HG03439 (cell line): ENCODE results near the gene LRRC8D.

Experiments used
- ATAC-seq: cut with Tn5 transposase; IDR thresholded peaks from one replicate; pipeline ENCODE4 v1.9.1; 2021; ENCODE audit warnings: mild to moderate bottlenecking, moderate library complexity; ENCODE audit not compliant: unreplicated experiment

The LRRC8D gene

DNA sequence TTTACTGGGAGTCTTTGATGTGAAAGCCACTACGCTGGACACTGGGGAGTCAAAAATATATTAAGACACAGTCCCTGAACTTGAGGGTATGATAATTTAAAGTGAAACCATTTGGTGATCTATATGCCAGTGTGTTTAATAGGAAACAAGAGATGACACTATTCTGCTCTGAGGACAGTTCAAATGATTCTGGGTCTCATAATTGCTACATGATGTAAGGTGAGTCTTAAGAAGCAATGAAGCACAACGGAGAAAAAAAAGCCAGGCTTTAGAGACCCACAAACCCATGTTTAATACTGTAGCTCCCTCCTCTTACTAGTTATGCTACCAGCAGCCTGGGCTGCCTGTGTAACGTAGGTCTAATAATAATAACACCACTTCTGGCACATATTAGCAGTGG, 14.2 kb upstream of the LRRC8D start:
- ATAC-seq = no peak

- no peak for ATAC-seq
These were observed 13.3 kb upstream of the LRRC8D start for GRCh38 chr1:89807503-89807902.

- ATAC-seq = no peak
These were observed 12.8 kb upstream of the LRRC8D start for GRCh38 chr1:89807983-89808382.

DNA sequence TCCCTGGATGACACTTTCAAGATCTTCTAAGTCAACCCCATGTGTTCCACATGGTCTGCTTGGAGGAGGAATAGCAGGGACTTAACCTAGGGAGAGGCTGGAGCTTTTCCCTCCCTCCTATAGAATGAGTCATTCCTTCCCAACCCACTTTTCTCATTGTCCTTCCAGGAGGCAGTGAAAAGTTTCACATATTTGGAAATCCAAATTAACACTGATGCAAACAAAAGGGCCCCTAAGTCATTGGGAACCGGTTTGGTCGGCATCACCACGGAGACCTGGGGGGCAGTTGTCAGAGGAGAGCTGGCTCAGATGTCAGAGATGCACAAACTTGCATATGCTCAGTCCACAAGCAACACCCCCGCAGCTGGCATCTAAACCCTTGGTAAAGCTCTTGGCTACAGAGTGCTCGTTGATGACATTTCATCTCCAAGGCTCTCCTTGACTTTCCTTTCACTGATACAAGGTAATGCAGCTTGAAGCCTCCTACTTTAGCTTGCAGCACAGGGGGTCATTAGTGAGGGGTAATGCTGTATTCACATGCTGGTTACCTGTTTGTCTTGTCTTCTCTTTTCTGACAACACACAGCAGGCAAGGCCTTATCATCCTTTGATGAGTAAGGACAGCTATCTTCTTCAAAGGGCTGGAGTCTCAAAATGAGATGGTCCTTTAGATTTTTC, 12.3 kb upstream of the LRRC8D start:
- ATAC-seq = no peak

GRCh38 chr1:89809556-89809955, 11.3 kb upstream of the LRRC8D start:
- no peak for ATAC-seq

DNA sequence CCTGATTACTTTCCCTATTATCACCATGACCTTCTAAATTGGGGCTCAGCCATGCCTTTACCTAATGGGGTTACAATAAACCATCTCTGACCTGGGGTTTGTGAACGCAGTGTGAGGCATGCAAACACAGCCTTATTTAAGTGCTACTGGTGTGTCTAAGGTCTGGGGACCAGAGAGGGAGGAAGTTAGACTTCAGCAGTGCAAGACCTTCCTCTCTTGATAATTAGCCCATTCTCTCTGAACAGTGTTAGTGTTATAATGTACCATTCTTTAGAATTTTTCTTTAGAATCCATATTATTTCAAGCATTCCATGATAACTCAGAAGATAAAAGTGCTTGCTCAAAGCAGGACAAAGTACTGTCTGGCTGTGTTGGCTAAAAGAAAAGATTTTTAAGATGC, 10.5 kb upstream of the LRRC8D start:
- no peak for ATAC-seq

- no peak for ATAC-seq
These were observed 10.0 kb upstream of the LRRC8D start for GRCh38 chr1:89810880-89811279.

GRCh38 chr1:89812992-89813391, 7.8 kb upstream of the LRRC8D start:
- no peak for ATAC-seq

- ATAC-seq = no peak
These were observed 5.8 kb upstream of the LRRC8D start for GRCh38 chr1:89815040-89815439.

DNA sequence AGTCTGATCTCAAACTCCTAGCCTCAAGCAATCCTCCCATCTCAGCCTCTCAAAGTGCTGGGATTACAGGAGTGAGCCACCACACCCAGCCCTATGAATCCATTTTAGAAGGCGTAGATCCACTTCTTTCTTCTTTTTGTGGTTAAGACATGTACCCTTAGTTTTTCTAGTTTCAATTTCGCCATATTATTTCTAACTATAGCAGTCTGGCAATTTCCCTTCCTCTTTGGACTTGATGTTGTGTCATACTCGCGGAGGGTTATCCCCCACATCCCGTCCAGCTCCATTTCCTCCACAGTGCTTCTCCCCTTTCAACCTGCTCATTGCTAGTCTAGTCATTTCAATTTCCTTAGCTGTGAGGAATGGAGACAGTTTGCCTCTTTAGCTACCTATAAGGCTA, 5.2 kb upstream of the LRRC8D start:
- no peak for ATAC-seq

DNA sequence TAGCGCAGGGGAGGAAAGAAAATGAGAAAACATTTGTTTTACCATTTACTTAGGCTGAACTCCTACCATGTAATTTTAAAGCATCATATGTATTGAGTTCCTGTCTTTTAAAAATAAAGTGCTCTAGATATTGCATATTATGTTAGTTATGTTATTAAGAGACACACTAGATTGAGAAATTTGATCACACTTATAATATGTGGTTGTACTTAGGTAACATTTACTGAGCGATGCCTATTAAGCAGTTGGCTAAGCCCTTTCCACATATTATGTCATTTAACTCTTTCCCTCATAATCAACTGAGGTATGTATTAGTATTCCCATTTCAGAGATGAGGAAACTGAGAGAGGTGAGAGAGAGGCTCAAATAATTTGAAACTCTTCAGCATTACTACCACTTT, 4.5 kb upstream of the LRRC8D start:
- no peak for ATAC-seq

DNA sequence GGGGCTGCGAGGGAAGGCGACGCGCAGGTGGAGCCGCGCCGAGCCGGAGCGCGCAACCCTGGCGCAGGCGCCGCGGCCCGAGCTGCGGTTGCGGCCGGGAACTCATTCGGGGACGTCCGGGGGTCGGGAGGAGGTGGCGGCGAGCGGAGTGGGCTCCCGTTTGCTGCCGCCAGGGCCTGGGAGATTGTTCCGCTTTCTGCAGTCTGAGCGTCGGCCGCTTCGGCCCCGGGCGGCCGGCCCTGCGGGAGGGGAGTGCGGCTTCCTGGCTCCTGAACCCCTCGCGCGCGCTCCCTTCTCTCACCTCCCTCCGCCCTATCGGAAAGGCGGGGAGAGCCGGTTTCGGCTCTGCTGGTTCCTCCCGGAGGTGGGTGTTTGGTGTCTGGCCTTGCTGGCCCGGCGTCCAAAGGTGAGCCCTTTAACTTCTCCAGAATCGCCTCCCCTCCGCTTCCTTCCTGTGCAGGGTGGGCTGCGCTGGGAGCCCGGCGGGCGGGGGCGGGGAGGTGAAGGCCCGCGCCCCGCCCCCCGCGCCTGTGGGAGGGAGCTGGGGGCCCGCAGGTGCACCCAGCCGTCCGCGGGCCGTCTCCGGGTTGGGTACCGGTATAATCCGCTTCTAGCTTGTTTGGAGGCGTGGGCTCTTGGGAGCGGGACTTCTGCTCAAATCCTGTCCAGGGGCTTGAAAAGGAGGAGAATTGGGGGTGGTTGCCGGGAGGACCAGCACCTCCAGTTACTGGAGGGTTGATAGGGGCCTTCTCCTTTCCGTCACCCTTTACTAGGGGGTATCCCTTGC, 683 bp downstream of the LRRC8D start:
- ATAC-seq = peak; percentile 59

DNA sequence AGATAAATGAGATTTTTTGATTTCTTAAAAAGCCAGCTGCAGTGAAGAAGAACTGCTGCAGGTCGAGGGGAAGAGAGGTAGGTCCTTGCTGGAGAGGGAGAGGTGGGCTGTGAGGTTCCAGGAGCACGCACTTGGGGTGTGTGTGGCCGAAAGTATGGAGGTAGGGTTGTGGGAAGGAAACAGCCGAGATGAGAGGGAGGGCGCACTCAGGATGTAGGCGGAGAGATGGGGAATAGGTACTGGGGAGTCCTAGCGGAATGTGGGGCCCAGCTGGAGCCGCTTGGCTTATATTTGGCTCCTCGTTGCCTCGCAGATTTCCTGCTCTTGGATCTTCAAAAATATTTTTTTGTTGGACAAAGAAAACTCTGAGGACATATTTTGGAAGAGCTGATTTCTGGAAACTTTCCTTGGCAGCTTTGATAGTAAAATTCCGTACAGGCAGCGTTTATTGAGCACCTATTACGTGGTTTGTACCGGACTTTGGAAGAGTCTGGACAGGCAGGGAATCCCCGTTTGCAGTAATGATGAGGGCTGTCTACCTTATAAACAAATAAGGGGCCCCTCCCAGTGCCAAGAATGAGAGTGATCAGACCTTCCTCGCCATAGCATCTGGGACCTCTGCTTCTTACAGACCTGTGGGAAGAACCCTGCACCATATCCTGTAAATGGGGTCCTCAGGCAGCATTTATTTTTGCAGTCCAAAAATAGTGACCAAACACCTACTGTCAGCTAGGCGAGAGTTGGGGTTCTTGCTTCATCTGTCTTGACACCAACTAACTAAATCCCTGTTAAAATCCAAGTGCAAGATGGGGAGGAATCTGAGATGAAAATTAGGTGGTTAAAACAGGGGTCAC, 1.5 kb downstream of the LRRC8D start:
- ATAC-seq = no peak

- no peak for ATAC-seq
These were observed 2.3 kb downstream of the LRRC8D start for GRCh38 chr1:89822999-89823628.

- ATAC-seq = no peak
These were observed 3.0 kb downstream of the LRRC8D start for GRCh38 chr1:89823679-89824292.

DNA sequence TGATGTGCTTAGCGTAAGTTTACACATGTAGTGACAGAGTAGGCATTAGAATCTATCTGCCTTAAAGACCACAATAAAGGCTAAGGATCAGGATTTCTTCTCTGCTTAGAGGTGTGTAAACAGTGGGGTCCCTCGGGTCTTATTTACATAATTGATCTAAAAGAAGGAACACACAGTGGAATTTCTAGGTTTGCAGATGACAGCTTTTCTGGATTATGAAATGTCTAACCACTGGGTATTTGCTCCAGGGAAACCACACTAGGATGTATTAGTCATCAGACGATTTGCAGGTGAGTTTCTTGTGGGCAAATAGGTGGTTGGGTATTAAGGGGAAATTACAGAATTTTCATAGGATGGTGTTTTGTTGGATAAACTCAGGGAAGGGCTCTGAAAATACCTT, 5.8 kb downstream of the LRRC8D start:
- no peak for ATAC-seq

DNA sequence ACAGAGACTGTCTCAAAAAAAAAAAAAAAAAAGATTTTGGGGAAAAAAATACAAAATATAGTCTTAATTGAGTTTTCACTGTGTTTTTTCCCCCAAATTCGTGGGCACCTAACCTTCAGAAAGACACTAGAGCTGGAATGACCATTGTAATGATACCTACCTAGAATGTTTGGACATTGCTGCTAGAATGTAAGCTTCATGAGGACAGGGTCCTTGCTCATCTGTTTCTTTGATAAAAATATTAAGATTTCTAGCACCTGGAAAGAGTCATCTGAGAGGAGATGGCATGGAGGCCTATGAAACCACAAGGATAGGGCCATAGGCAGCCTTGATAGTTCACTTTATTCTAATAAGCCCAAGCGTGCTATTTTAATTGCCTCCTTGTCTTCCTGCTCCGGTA, 6.5 kb downstream of the LRRC8D start:
- ATAC-seq = no peak

- ATAC-seq = no peak
These were observed 7.1 kb downstream of the LRRC8D start for GRCh38 chr1:89827902-89828301.

DNA sequence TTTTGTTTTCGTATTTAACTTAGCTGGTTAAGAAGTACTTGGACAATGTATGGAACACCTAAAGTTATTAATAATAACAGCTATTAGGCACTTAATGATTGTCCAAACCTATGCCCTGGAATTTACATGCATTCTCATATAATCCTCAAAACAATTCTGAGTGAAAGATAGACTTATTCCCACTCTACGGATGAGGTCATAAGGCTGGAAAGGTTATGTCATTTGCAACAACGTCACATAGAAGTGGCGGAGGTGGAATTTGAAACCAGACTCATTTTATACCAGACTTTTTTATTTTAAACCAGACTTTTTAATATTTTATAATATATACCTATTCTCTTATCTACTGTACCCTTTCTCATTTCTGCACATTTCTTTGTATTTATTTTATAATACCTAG, 8.4 kb downstream of the LRRC8D start:
- no peak for ATAC-seq

GRCh38 chr1:89831462-89832120, 10.8 kb downstream of the LRRC8D start:
- ATAC-seq = no peak
